HG02623 (cell line): Measurements from ENCODE around the gene ADAMTSL4.
"Not testable (repeated sequence)": the region's sequence is repeated elsewhere in the genome, so short reads cannot be mapped to it uniquely, and the experiment has no call there.

Source experiments
- ATAC-seq: cut with Tn5 transposase; IDR thresholded peaks from one replicate; pipeline ENCODE4 v1.9.1; 2021; ENCODE audit warnings: moderate library complexity; ENCODE audit not compliant: unreplicated experiment

ADAMTSL4 gene

GRCh38 chr1:150565240-150565991, 16.2 kb downstream of the ADAMTSL4 start:
- ATAC-seq = not testable (repeated sequence)

- no peak for ATAC-seq
Measured at GRCh38 chr1:150566589-150567340, 17.6 kb downstream of the ADAMTSL4 start.

GRCh38 chr1:150567341-150567716, 18.1 kb downstream of the ADAMTSL4 start:
- ATAC-seq = no peak

GRCh38 chr1:150567717-150568593, 18.7 kb downstream of the ADAMTSL4 start:
- ATAC-seq = no peak

- ATAC-seq = no peak
Measured at GRCh38 chr1:150568594-150568966, 19.4 kb downstream of the ADAMTSL4 start.

GRCh38 chr1:150572918-150573647, 23.9 kb downstream of the ADAMTSL4 start:
- no peak for ATAC-seq

- ATAC-seq = not testable (repeated sequence)
Measured at GRCh38 chr1:150573648-150574071, 24.5 kb downstream of the ADAMTSL4 start.

GRCh38 chr1:150574260-150575071, 25.3 kb downstream of the ADAMTSL4 start:
- no peak for ATAC-seq

- no peak for ATAC-seq
Measured at GRCh38 chr1:150575072-150575489, 25.9 kb downstream of the ADAMTSL4 start.

- ATAC-seq = no peak
Measured at GRCh38 chr1:150575518-150576366, 26.5 kb downstream of the ADAMTSL4 start.

- no peak for ATAC-seq
Measured at GRCh38 chr1:150576367-150576711, 27.1 kb downstream of the ADAMTSL4 start.

GRCh38 chr1:150576794-150577556, 27.8 kb downstream of the ADAMTSL4 start:
- ATAC-seq = no peak

- ATAC-seq = no peak
Measured at GRCh38 chr1:150577557-150578271, 28.5 kb downstream of the ADAMTSL4 start.

GRCh38 chr1:150578272-150579109, 29.3 kb downstream of the ADAMTSL4 start:
- ATAC-seq = no peak

- ATAC-seq = peak; percentile 87
Measured at GRCh38 chr1:150579110-150579944, 30.1 kb downstream of the ADAMTSL4 start, which contains the start of gene MCL1. TSS of gene MCL1 (minus strand) at chr1:150579610. CDS start at chr1:150579530, 80 bp downstream.
